ENCODE results near the gene C8A. TPM values are rescaled to one million over a fixed set of nuclear protein-coding genes. Genes with fewer than 3 reads are reported as not detected.

The C8A gene
- total RNA-seq, 1 experiment from 2014 or later, result not detected

GRCh38 chr1:56898879-56899278 is 44.3 kb downstream of the C8A start:
- no peak overlapping the region for H4K5ac ChIP-seq (ENCODE audit: insufficient read length, low read depth, low read length)
- H3K4me2 ChIP-seq (ENCODE audit: insufficient read depth, insufficient read length, low read length), result no peak overlapping the region
- H3K79me1 ChIP-seq (ENCODE audit: insufficient read depth, low read depth, low read length, poor library complexity, severe bottlenecking), result no peaks in the 10 kb centered on the region
- no peak overlapping the region for H2BK20ac ChIP-seq (ENCODE audit: low read depth, low read length, poor library complexity, severe bottlenecking)
- no peak overlapping the region for H4K8ac ChIP-seq (replicated peaks; ENCODE audit: insufficient read length, low read depth, low read length)
- Mint-ChIP-seq H3K27me3 (ENCODE audit: low read depth) (peaks cover 11% of the 10 kb centered on the region), H3K4me1 (peaks cover 0 to 3% of the 10 kb centered on the region in 2 experiments; a peak in 2 of 4 replicates), H3K9me3 (no peaks in the 10 kb centered on the region), H3K27ac (no peak overlapping the region), H3K36me3 (ENCODE audit: insufficient read depth in 1 of 3, low read depth in 3 of 3) (no peaks in the 10 kb centered on the region), H3K4me3 (no peak overlapping the region)
- no peak overlapping the region for H2AK5ac ChIP-seq (ENCODE audit: insufficient read length, low read length)
- no peak overlapping the region for H2AFZ ChIP-seq (ENCODE audit: low read length)
- WGBS (ENCODE audit: extremely low coverage, insufficient read length, low lambda C conversion rate), result no CpG with 5 or more reads among the region's 2 CpGs
- no peak overlapping the region for H2BK12ac ChIP-seq (ENCODE audit: insufficient read length, low read depth, low read length)
- H3K23ac ChIP-seq (ENCODE audit: insufficient read length, low read depth, low read length), result no peak overlapping the region
- H4K91ac ChIP-seq (ENCODE audit: insufficient read length, low read depth, low read length), result no peak overlapping the region
- H3K56ac ChIP-seq (ENCODE audit: insufficient read length, low read depth, low read length), result no peak overlapping the region
- no peak overlapping the region for H3K4ac ChIP-seq (ENCODE audit: low read depth, low read length)
- no peak overlapping the region for H2BK120ac ChIP-seq (ENCODE audit: low read depth, low read length, poor library complexity, severe bottlenecking)
- H3K14ac ChIP-seq (ENCODE audit: insufficient read depth, low read length), result no peak overlapping the region
- no peaks in the 10 kb centered on the region for H3K9me3 ChIP-seq (ENCODE audit: control insufficient read depth, low read depth, low read length)
- no peak overlapping the region for H2BK15ac ChIP-seq (ENCODE audit: low read depth, low read length)
- no peaks in the 10 kb centered on the region for H3K23me2 ChIP-seq (ENCODE audit: insufficient read length, low read depth, low read length, poor library complexity, severe bottlenecking)
- no peak overlapping the region for H2BK5ac ChIP-seq (ENCODE audit: insufficient read length, low read length)
- no peak overlapping the region for H3K9ac ChIP-seq (ENCODE audit: extremely low read depth, insufficient read length, low read length)
- no peak for TF ChIP-seq CTCF (conservative IDR thresholded peaks at IDR 0.05)
- no peaks in the 10 kb centered on the region for H3K4me1 ChIP-seq (ENCODE audit: insufficient read depth, low read length)
- no peak overlapping the region for H3T11ph ChIP-seq (ENCODE audit: low read length)
- DNase-seq, result no peak
- H3K27me3 ChIP-seq (ENCODE audit: insufficient read depth, low read length), result no peaks in the 10 kb centered on the region
- H3K27ac ChIP-seq (ENCODE audit: insufficient read length, low read depth, low read length), result no peak overlapping the region
- H3K18ac ChIP-seq (ENCODE audit: insufficient read length, low read depth, low read length), result no peak overlapping the region
- H4K20me1 ChIP-seq (ENCODE audit: control insufficient read depth, insufficient read depth, insufficient read length), result no peaks in the 10 kb centered on the region
- no peaks in the 10 kb centered on the region for H3K79me2 ChIP-seq (ENCODE audit: insufficient read depth, low read length)

Data from H9 (cell line).